LNCaP clone FGC (cell line): ENCODE measurements around the gene DDAH2.

Source experiments
- DNase-seq: peaks from one replicate; pipeline ENCODE4 v3.0.0-alpha.2; 2011; ENCODE audit warnings: low read depth
- H3K4me3 ChIP-seq: 2 replicates; pipeline ENCODE4 v1.5.1; 2011; ENCODE audit warnings: mild to moderate bottlenecking, low read depth, low read length, control low read depth
- CTCF ChIP-seq: IDR thresholded peaks from 2 replicates; pipeline ENCODE4 v1.5.1; 2012; ENCODE audit warnings: mild to moderate bottlenecking; ENCODE audit not compliant: control insufficient read depth, insufficient read depth; ENCODE audit errors: extremely low read depth

DDAH2 gene

DNA sequence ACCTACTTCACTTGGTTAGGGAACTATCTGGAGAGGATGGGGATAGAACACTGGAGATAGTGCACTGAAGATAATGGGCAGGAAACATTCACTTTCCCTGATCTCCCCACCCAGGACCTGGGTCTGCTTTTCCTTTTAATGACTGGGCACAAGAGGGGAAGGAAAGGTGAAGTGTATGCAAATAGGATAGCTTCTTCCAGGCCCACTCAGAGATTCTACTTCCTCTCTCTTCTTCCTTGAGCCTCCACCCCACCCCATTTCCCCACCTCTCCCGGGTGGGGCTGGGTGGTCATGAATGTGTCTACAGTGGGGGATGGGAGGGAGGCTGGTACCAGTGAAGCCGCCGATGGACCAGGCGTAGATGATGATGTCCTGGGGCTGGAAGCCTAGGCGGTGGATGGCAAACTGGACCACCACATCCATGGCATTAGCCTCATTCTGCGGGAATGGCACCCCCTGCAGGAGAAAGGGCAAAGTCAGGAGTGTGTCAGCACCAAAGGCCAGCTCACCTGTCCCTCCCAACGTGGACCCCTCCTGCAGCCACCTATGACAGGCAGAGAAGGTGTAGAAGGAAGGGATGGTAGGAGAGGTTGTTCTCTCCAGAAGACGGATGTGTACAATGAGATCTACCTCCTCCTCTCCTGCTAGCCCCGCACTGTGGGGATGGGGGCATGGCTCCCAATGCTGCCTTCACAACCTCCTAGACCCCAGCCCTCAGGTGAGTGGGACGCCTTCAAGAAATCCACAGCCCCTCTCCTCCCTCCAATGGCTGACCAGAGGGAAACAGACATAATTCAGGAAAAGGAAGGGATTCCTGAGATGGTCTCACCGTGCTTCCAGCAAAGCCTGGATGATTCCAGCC lies 39.6 kb downstream of the DDAH2 start:
- no peak overlapping the region for H3K4me3 ChIP-seq
- TF ChIP-seq CTCF, result peak; percentile 42
- DNase-seq, result no peak

GRCh38 chr6:31687860-31688693 lies 41.0 kb downstream of the DDAH2 start:
- DNase-seq, result no peak
- no peak overlapping the region for H3K4me3 ChIP-seq
- TF ChIP-seq CTCF, result no peak

- DNase-seq, result no peak
- no peak for TF ChIP-seq CTCF
- no peak overlapping the region for H3K4me3 ChIP-seq
These were observed 41.8 kb downstream of the DDAH2 start for GRCh38 chr6:31687321-31687720.

DNA sequence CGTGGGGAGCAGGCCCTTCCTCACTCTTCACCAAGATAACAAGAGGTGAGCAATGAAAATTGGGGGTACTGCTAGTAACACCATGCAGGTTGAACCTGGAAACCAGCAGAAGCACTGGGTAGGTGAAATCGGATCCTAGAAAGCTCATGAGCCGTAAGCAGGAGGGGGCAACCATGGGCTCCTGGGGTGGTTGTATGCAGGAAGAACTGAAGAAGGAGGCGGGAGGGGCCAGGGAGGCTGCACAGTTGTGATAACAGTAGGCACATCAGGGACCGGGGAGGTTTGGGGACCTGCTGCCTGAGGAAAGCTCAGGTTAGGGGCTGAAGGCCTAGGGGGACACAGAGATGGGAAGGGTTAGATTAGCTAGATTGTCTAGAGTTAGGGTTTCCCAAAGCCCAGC lies 42.6 kb downstream of the DDAH2 start:
- no peak for DNase-seq
- no peak overlapping the region for H3K4me3 ChIP-seq
- no peak for TF ChIP-seq CTCF

DNA sequence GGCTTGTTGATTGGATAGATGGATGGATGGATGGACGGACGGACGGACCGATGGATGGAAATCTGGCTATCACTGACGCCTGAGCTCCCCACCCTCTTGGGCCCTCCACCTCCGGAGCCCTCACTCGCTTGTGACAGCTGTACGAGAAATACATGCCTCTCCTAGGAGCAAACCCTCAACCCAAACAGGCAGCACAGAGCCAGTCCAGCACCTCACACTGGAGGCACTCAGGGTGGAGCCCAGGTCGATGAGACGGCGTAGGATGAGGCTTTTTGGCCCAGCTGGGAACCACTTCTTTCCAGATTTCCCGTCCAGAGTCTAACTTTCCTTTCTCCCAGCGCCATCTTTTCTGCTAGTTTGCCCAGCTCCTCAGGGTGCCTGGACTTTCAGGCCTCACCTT lies 45.5 kb downstream of the DDAH2 start:
- DNase-seq, result no peak
- no peak overlapping the region for H3K4me3 ChIP-seq
- TF ChIP-seq CTCF, result no peak

GRCh38 chr6:31681135-31681671 lies 47.9 kb downstream of the DDAH2 start:
- DNase-seq, result no peak
- no peak for TF ChIP-seq CTCF
- H3K4me3 ChIP-seq, result no peak overlapping the region
